A673 (cell line): ENCODE data around the gene MED28.

ENCODE experiments used
- CTCF ChIP-seq: fragments of 300-800, 200-600 bp; sonication (generic); conservative IDR thresholded peaks from 2 replicates; pipeline ENCODE4 v1.5.1; 2017; ENCODE audit warnings: low read depth, mild to moderate bottlenecking, antibody characterized with exemption, low read length, moderate library complexity, mixed read lengths
- EZH2 ChIP-seq: fragments of 200-600 bp; sonication (generic); IDR thresholded peaks from 2 replicates; pipeline ENCODE4 v1.6.1; 2017; ENCODE audit warnings: borderline replicate concordance, low read depth, mild to moderate bottlenecking, mixed read lengths, antibody characterized with exemption, low read length; ENCODE audit not compliant: poor library complexity, severe bottlenecking

- TF ChIP-seq CTCF (no peak), EZH2 (no peak)
Observed at GRCh38 chr4:17613761-17614415, 553 bp upstream of the MED28 start.
